Mesenchymal stem cell (in vitro differentiated cells and primary cell): ENCODE data around the gene NPTXR.

Experiments
- DNase-seq: peaks from one replicate; pipeline ENCODE4 v3.0.0-alpha.2; 2013
- H2AFZ ChIP-seq: one replicate; pipeline ENCODE4 v1.6.1; 2013; ENCODE audit warnings: low read depth, mild to moderate bottlenecking, control low read depth, inconsistent platforms, low read length, moderate library complexity
- H2AK5ac ChIP-seq: 2 replicates; pipeline ENCODE4 v1.6.1; 2013; ENCODE audit warnings: low read length, moderate library complexity, mild to moderate bottlenecking, inconsistent platforms; ENCODE audit not compliant: severe bottlenecking
- H2BK120ac ChIP-seq: one replicate; pipeline ENCODE4 v1.6.1; 2013; ENCODE audit warnings: low read depth, mild to moderate bottlenecking, inconsistent platforms, low read length, moderate library complexity
- H2BK12ac ChIP-seq, 2 experiments: one replicate each; pipeline ENCODE4 v1.6.1; 2013; ENCODE audit warnings: inconsistent platforms in 2 of 2, low read length in 2 of 2, mild to moderate bottlenecking in 2 of 2, moderate library complexity in 2 of 2, control low read depth in 1 of 2
- H2BK15ac ChIP-seq: one replicate; pipeline ENCODE4 v1.6.1; 2013; ENCODE audit warnings: mild to moderate bottlenecking, low read depth, inconsistent platforms; ENCODE audit not compliant: poor library complexity, severe bottlenecking
- H2BK5ac ChIP-seq: 2 replicates; pipeline ENCODE4 v1.6.1; 2013; ENCODE audit warnings: low read depth, mild to moderate bottlenecking, low read length, control low read depth, inconsistent platforms; ENCODE audit not compliant: poor library complexity, severe bottlenecking
- H3K14ac ChIP-seq, 2 experiments: one replicate each; pipeline ENCODE4 v1.6.1; 2013; ENCODE audit warnings: inconsistent platforms in 2 of 2, low read length in 2 of 2, control low read depth in 1 of 2, mild to moderate bottlenecking in 1 of 2, moderate library complexity in 1 of 2
- H3K18ac ChIP-seq, 2 experiments: one replicate each; pipeline ENCODE4 v1.6.1; 2013; ENCODE audit warnings: inconsistent platforms in 2 of 2, low read length in 2 of 2, control low read depth in 1 of 2, low read depth in 1 of 2, mild to moderate bottlenecking in 1 of 2
- H3K23ac ChIP-seq, 2 experiments: one replicate each; pipeline ENCODE4 v1.6.1; 2013; ENCODE audit warnings: inconsistent platforms in 2 of 2, low read length in 2 of 2, mild to moderate bottlenecking in 2 of 2, moderate library complexity in 2 of 2, control low read depth in 1 of 2
- H3K27ac ChIP-seq: 2 replicates; pipeline ENCODE4 v1.5.1; 2013; ENCODE audit warnings: mild to moderate bottlenecking, moderate library complexity, low read length, control low read depth, inconsistent platforms; ENCODE audit not compliant: poor library complexity, severe bottlenecking
- H3K27me3 ChIP-seq, 2 experiments: 2 replicates each; pipeline versions ENCODE4 v1.6.1 to v1.7.0; 2013; ENCODE audit warnings: low read length in 2 of 2, mild to moderate bottlenecking in 2 of 2, moderate library complexity in 2 of 2, control low read depth in 1 of 2, inconsistent platforms in 1 of 2; ENCODE audit not compliant: control insufficient read depth in 1 of 2, insufficient read depth in 1 of 2
- H3K36me3 ChIP-seq, 2 experiments: 2 replicates each; pipeline versions ENCODE4 v1.6.1 to v1.7.0; 2013; ENCODE audit warnings: low read length in 2 of 2, control low read depth in 1 of 2, inconsistent platforms in 1 of 2, low read depth in 1 of 2, mild to moderate bottlenecking in 1 of 2; ENCODE audit not compliant: insufficient read depth in 2 of 2, control insufficient read depth in 1 of 2
- H3K4ac ChIP-seq, 2 experiments: one replicate each; pipeline ENCODE4 v1.6.1; 2013; ENCODE audit warnings: inconsistent platforms in 2 of 2, low read length in 2 of 2, mild to moderate bottlenecking in 2 of 2, moderate library complexity in 2 of 2, control low read depth in 1 of 2, low read depth in 1 of 2
- H3K4me1 ChIP-seq: 2 replicates; pipeline ENCODE4 v1.6.1; 2013; ENCODE audit warnings: low read depth, low read length, control low read depth; ENCODE audit not compliant: control insufficient read depth, insufficient read depth
- H3K4me2 ChIP-seq: 2 replicates; pipeline ENCODE4 v1.6.1; 2013; ENCODE audit warnings: low read length, mild to moderate bottlenecking, inconsistent platforms; ENCODE audit not compliant: poor library complexity, severe bottlenecking
- H3K4me3 ChIP-seq, 2 experiments: 2 replicates each; pipeline versions ENCODE4 v1.5.1 to v1.7.0; 2013; ENCODE audit warnings: low read length in 2 of 2, mild to moderate bottlenecking in 2 of 2, control low read depth in 1 of 2, low read depth in 1 of 2; ENCODE audit not compliant: insufficient read depth in 1 of 2
- H3K79me1 ChIP-seq: replicated peaks from 2 replicates; pipeline ENCODE4 v1.6.1; 2013; ENCODE audit warnings: mild to moderate bottlenecking, control low read depth, low read length, inconsistent platforms; ENCODE audit not compliant: poor library complexity, severe bottlenecking
- H3K9ac ChIP-seq: 2 replicates; pipeline ENCODE4 v1.7.0; 2013; ENCODE audit warnings: mild to moderate bottlenecking, low read length, moderate library complexity
- H3K9me3 ChIP-seq: 2 replicates; pipeline ENCODE4 v1.7.0; 2013; ENCODE audit warnings: mild to moderate bottlenecking, low read length; ENCODE audit not compliant: control insufficient read depth
- H4K8ac ChIP-seq: one replicate; pipeline ENCODE4 v1.6.1; 2013; ENCODE audit warnings: inconsistent platforms, mild to moderate bottlenecking, low read length, moderate library complexity
- H4K91ac ChIP-seq: one replicate; pipeline ENCODE4 v1.6.1; 2013; ENCODE audit warnings: mild to moderate bottlenecking, low read length, inconsistent platforms
- WGBS: methylation state at CpG from one replicate; pipeline ENCODE4 v1.1.7; 2013; ENCODE audit warnings: mixed read lengths; 5-methylcytosine and 5-hydroxymethylcytosine counted together

Gene NPTXR

GRCh38 chr22:38830026-38830844 lies 13.6 kb downstream of the NPTXR start:
- Histone ChIP-seq H3K9me3 (no peaks in the 10 kb centered on the region), H4K91ac (no peak overlapping the region), H2BK15ac (no peak overlapping the region), H2BK5ac (no peak overlapping the region), H3K36me3 (peaks cover 0 to 10% of the 10 kb centered on the region in 2 experiments), H3K4me3 (no peak overlapping the region), H2BK120ac (no peak overlapping the region), H3K4me2 (no peak overlapping the region), H3K18ac (no peak overlapping the region), H3K14ac (no peak overlapping the region), H3K27me3 (peaks cover 6 to 8% of the 10 kb centered on the region in 2 experiments), H3K27ac (no peak overlapping the region), H4K8ac (no peak overlapping the region), H2BK12ac (no peak overlapping the region), H3K23ac (no peak overlapping the region), H3K4ac (no peak overlapping the region), H2AK5ac (no peak overlapping the region), H2AFZ (no peak overlapping the region), H3K9ac (no peak overlapping the region), H3K4me1 (peaks cover 24% of the 10 kb centered on the region), H3K79me1 (no peaks in the 10 kb centered on the region)
- 85% methylated on average over 12 of the region's 17 CpGs for WGBS
- no peak for DNase-seq

- Histone ChIP-seq H3K27ac (no peak overlapping the region), H3K4ac (no peak overlapping the region), H3K36me3 (peaks cover 0 to 10% of the 10 kb centered on the region in 2 experiments), H2BK12ac (no peak overlapping the region), H3K4me2 (no peak overlapping the region), H4K91ac (no peak overlapping the region), H4K8ac (no peak overlapping the region), H3K18ac (no peak overlapping the region), H3K14ac (no peak overlapping the region), H2BK5ac (no peak overlapping the region), H3K4me1 (peaks cover 24% of the 10 kb centered on the region), H2BK15ac (no peak overlapping the region), H3K79me1 (no peaks in the 10 kb centered on the region), H2BK120ac (no peak overlapping the region), H3K27me3 (peaks cover 5 to 6% of the 10 kb centered on the region in 2 experiments), H3K23ac (no peak overlapping the region), H3K9ac (no peak overlapping the region), H2AK5ac (no peak overlapping the region), H3K4me3 (no peak overlapping the region), H2AFZ (no peak overlapping the region), H3K9me3 (no peaks in the 10 kb centered on the region)
- no peak for DNase-seq
- 82% methylated on average over 4 of the region's 4 CpGs for WGBS
These were observed 14.3 kb downstream of the NPTXR start for GRCh38 chr22:38829485-38829884.

- Histone ChIP-seq H3K4me2 (no peak overlapping the region), H3K9me3 (no peaks in the 10 kb centered on the region), H2BK5ac (no peak overlapping the region), H2AK5ac (no peak overlapping the region), H3K4me3 (no peak overlapping the region), H2BK120ac (no peak overlapping the region), H2BK15ac (no peak overlapping the region), H4K8ac (no peak overlapping the region), H3K4ac (no peak overlapping the region), H3K79me1 (no peaks in the 10 kb centered on the region), H2BK12ac (no peak overlapping the region), H3K27me3 (peaks cover 0 to 6% of the 10 kb centered on the region in 2 experiments), H3K18ac (no peak overlapping the region), H3K9ac (no peak overlapping the region), H4K91ac (no peak overlapping the region), H3K27ac (no peak overlapping the region), H2AFZ (no peak overlapping the region), H3K4me1 (peaks cover 24% of the 10 kb centered on the region), H3K23ac (no peak overlapping the region), H3K14ac (no peak overlapping the region), H3K36me3 (peaks cover 0 to 11% of the 10 kb centered on the region in 2 experiments)
- 72% methylated on average over 9 of the region's 10 CpGs for WGBS
- no peak for DNase-seq
These were observed 15.1 kb downstream of the NPTXR start for GRCh38 chr22:38828616-38829205.

GRCh38 chr22:38828191-38828590 lies 15.6 kb downstream of the NPTXR start:
- Histone ChIP-seq H2AK5ac (no peak overlapping the region), H3K4me2 (no peak overlapping the region), H2BK120ac (no peak overlapping the region), H3K18ac (no peak overlapping the region), H3K23ac (no peak overlapping the region), H3K79me1 (no peaks in the 10 kb centered on the region), H3K27me3 (peaks cover under 1 to 6% of the 10 kb centered on the region in 2 experiments), H3K27ac (no peak overlapping the region), H4K8ac (no peak overlapping the region), H2BK12ac (no peak overlapping the region), H2BK15ac (no peak overlapping the region), H2BK5ac (no peak overlapping the region), H3K9me3 (no peaks in the 10 kb centered on the region), H3K14ac (no peak overlapping the region), H3K4me1 (peaks cover 24% of the 10 kb centered on the region), H2AFZ (no peak overlapping the region), H3K4ac (no peak overlapping the region), H3K9ac (no peak overlapping the region), H4K91ac (no peak overlapping the region), H3K4me3 (no peak overlapping the region), H3K36me3 (peaks cover 0 to 16% of the 10 kb centered on the region in 2 experiments)
- no peak for DNase-seq
- WGBS = 72% methylated on average over 11 of the region's 11 CpGs
